Gastroesophageal sphincter (tissue), 3 donors: Measurements from ENCODE around the gene CHRM2.

Experiments used
- EP300 ChIP-seq: sonication (generic); formaldehyde crosslinking; IDR thresholded peaks from one replicate; pipeline ENCODE4 v1.6.1; 2017; ENCODE audit warnings: antibody characterized with exemption, mild to moderate bottlenecking
- POLR2AphosphoS5 ChIP-seq: sonication (generic); formaldehyde crosslinking; IDR thresholded peaks from one replicate; pipeline ENCODE4 v1.6.1; 2017; ENCODE audit warnings: antibody characterized with exemption
- TF ChIP-seq, protein P1 (sequence below), 4 experiments: fragments of 200-600 bp in 2 of 4; fragments of 450-650 bp in 2 of 4; sonication (generic) in 1 of 4; IDR thresholded peaks; one replicate each; pipeline ENCODE4 v1.5.1; 2017 to 2019; ENCODE audit warnings: antibody characterized with exemption in 4 of 4, mild to moderate bottlenecking in 2 of 4, moderate library complexity in 2 of 4

DNA sequence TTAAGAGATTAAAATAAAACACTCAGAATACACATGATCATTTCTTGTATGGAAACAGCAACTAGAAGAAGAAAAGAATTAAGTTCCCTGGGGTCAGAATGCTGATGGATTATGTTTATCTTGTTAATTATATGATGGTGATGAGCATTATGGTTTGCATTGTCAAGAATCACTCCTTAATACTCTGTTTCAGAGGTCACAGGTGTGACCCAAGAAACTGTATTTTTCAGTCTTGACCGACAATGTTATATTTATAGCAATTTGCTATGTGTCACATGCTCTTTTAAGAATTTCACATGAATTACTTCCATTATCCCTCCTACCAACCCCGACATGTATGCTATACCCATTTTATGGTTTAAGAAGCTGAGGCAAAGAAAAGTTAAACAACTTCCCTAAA is 2.7 kb upstream of the CHRM2 start:
- TF ChIP-seq, protein P1, sequence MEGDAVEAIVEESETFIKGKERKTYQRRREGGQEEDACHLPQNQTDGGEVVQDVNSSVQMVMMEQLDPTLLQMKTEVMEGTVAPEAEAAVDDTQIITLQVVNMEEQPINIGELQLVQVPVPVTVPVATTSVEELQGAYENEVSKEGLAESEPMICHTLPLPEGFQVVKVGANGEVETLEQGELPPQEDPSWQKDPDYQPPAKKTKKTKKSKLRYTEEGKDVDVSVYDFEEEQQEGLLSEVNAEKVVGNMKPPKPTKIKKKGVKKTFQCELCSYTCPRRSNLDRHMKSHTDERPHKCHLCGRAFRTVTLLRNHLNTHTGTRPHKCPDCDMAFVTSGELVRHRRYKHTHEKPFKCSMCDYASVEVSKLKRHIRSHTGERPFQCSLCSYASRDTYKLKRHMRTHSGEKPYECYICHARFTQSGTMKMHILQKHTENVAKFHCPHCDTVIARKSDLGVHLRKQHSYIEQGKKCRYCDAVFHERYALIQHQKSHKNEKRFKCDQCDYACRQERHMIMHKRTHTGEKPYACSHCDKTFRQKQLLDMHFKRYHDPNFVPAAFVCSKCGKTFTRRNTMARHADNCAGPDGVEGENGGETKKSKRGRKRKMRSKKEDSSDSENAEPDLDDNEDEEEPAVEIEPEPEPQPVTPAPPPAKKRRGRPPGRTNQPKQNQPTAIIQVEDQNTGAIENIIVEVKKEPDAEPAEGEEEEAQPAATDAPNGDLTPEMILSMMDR (IDR thresholded peaks at IDR 0.05): no peak
- TF ChIP-seq EP300: no peak
- no peak for TF ChIP-seq POLR2AphosphoS5
